ENCODE measurements around the gene SRCAP. TPM values are rescaled to one million over a fixed set of nuclear protein-coding genes. Genes with fewer than 3 reads are reported as not detected.

The SRCAP gene
- total RNA-seq, 1 experiment from 2014 or later, result 9.4 TPM

- DNase-seq (ENCODE audit: low read depth in 1 of 2, low spot score in 2 of 2), result no peak
- Histone ChIP-seq H3K36me3 (peaks cover 77% of the 10 kb centered on the region), H3K27me3 (replicated peaks) (no peaks in the 10 kb centered on the region), H3K4me1 (replicated peaks) (peaks cover 6% of the 10 kb centered on the region), H3K4me3 (no peak overlapping the region), H3K27ac (no peak overlapping the region), H3K9me3 (replicated peaks) (no peaks in the 10 kb centered on the region)
These were observed 57.2 kb downstream of the SRCAP start for GRCh38 chr16:30755955-30756780.

- Histone ChIP-seq H3K4me3 (no peak overlapping the region), H3K27ac (no peak overlapping the region), H3K4me1 (replicated peaks) (peaks cover 7% of the 10 kb centered on the region), H3K27me3 (replicated peaks) (no peaks in the 10 kb centered on the region), H3K36me3 (peaks cover 71% of the 10 kb centered on the region), H3K9me3 (replicated peaks) (no peaks in the 10 kb centered on the region)
- no peak for DNase-seq (ENCODE audit: low read depth in 1 of 2, low spot score in 2 of 2)
These were observed 57.8 kb downstream of the SRCAP start for GRCh38 chr16:30756781-30757100.

GRCh38 chr16:30757316-30757715 is 58.3 kb downstream of the SRCAP start:
- H3K27ac ChIP-seq, result no peak overlapping the region
- peaks cover 7% of the 10 kb centered on the region for H3K4me1 ChIP-seq (replicated peaks)
- DNase-seq (ENCODE audit: low read depth in 1 of 2, low spot score in 2 of 2), result no peak
- no peaks in the 10 kb centered on the region for H3K9me3 ChIP-seq (replicated peaks)
- H3K4me3 ChIP-seq, result no peak overlapping the region
- peaks cover 69% of the 10 kb centered on the region for H3K36me3 ChIP-seq
- H3K27me3 ChIP-seq (replicated peaks), result no peaks in the 10 kb centered on the region

- no peak overlapping the region for H3K27ac ChIP-seq
- DNase-seq (ENCODE audit: low read depth in 1 of 2, low spot score in 2 of 2), result no peak
- H3K36me3 ChIP-seq, result peaks cover 69% of the 10 kb centered on the region
- no peaks in the 10 kb centered on the region for H3K27me3 ChIP-seq (replicated peaks)
- no peak overlapping the region for H3K4me3 ChIP-seq
- no peaks in the 10 kb centered on the region for H3K9me3 ChIP-seq (replicated peaks)
- peaks cover 17% of the 10 kb centered on the region for H3K4me1 ChIP-seq (replicated peaks)
These were observed 60.1 kb downstream of the SRCAP start for GRCh38 chr16:30758988-30759491.

GRCh38 chr16:30760001-30760559 is 61.1 kb downstream of the SRCAP start:
- H3K36me3 ChIP-seq, result peaks cover 69% of the 10 kb centered on the region
- H3K27ac ChIP-seq, result no peak overlapping the region
- DNase-seq (ENCODE audit: low read depth in 1 of 2, low spot score in 2 of 2), result no peak

GRCh38 chr16:30760577-30761426 is 61.8 kb downstream of the SRCAP start:
- Histone ChIP-seq H3K4me3 (peak overlapping the region; percentile 72), H3K27me3 (replicated peaks) (no peaks in the 10 kb centered on the region), H3K27ac (no peak overlapping the region), H3K9me3 (replicated peaks) (no peaks in the 10 kb centered on the region), H3K4me1 (replicated peaks) (peaks cover 17% of the 10 kb centered on the region), H3K36me3 (peaks cover 71% of the 10 kb centered on the region)
- DNase-seq (ENCODE audit: low read depth in 1 of 2, low spot score in 2 of 2), result no peak

More at GRCh38 chr16:30760001-30760559, 61.1 kb downstream of the SRCAP start:
- Histone ChIP-seq H3K4me3 (no peak overlapping the region), H3K27me3 (replicated peaks) (no peaks in the 10 kb centered on the region), H3K4me1 (replicated peaks) (peaks cover 17% of the 10 kb centered on the region), H3K9me3 (replicated peaks) (no peaks in the 10 kb centered on the region)

GRCh38 chr16:30761427-30761927 is 62.5 kb downstream of the SRCAP start:
- 0 out of 2 replicates have a peak overlapping the region, but pooled peaks have one; percentile 9 for H3K27ac ChIP-seq
- H3K4me3 ChIP-seq, result peak overlapping the region; percentile 72
- peak in 1 of 2 experiments; percentile 49 for DNase-seq (ENCODE audit: low read depth in 1 of 2, low spot score in 2 of 2)
- H3K4me1 ChIP-seq (replicated peaks), result peaks cover 17% of the 10 kb centered on the region
- peaks cover 71% of the 10 kb centered on the region for H3K36me3 ChIP-seq
- no peaks in the 10 kb centered on the region for H3K27me3 ChIP-seq (replicated peaks)
- H3K9me3 ChIP-seq (replicated peaks), result no peaks in the 10 kb centered on the region

GRCh38 chr16:30761928-30762902 is 63.2 kb downstream of the SRCAP start, which contains the start of the genes CFAP119 and RNF40:
Gene CFAP119 (minus strand): TSS chr16:30762062. CDS start chr16:30761748, 314 bp downstream.
Gene RNF40 (plus strand): TSS chr16:30762322. CDS start chr16:30762546, 224 bp downstream.
- H3K36me3 ChIP-seq, result peaks cover 71% of the 10 kb centered on the region
- H3K9me3 ChIP-seq (replicated peaks), result no peaks in the 10 kb centered on the region
- peak within 1 kb of the TSS; percentile 48 for H3K27ac ChIP-seq
- no peaks in the 10 kb centered on the region for H3K27me3 ChIP-seq (replicated peaks)
- DNase-seq (ENCODE audit: low read depth in 1 of 2, low spot score in 2 of 2), result peak; percentile 96 to 97
- H3K4me1 ChIP-seq (replicated peaks), result peaks cover 17% of the 10 kb centered on the region
- H3K4me3 ChIP-seq, result peak within 1 kb of the TSS; percentile 72

- Histone ChIP-seq H3K9me3 (replicated peaks) (no peaks in the 10 kb centered on the region), H3K27ac (no peak overlapping the region), H3K36me3 (peaks cover 72% of the 10 kb centered on the region)
These were observed 64.2 kb downstream of the SRCAP start for GRCh38 chr16:30762991-30763725.

GRCh38 chr16:30764086-30764485 is 65.1 kb downstream of the SRCAP start:
- Histone ChIP-seq H3K4me3 (no peak overlapping the region), H3K36me3 (peaks cover 82% of the 10 kb centered on the region), H3K9me3 (replicated peaks) (no peaks in the 10 kb centered on the region), H3K4me1 (replicated peaks) (peaks cover 17% of the 10 kb centered on the region), H3K27ac (no peak overlapping the region), H3K27me3 (replicated peaks) (no peaks in the 10 kb centered on the region)
- no peak for DNase-seq (ENCODE audit: low read depth in 1 of 2, low spot score in 2 of 2)

More at GRCh38 chr16:30762991-30763725, 64.2 kb downstream of the SRCAP start:
- no peak for DNase-seq (ENCODE audit: low read depth in 1 of 2, low spot score in 2 of 2)
- H3K4me3 ChIP-seq, result peak overlapping the region; percentile 72
- H3K27me3 ChIP-seq (replicated peaks), result no peaks in the 10 kb centered on the region
- peaks cover 17% of the 10 kb centered on the region for H3K4me1 ChIP-seq (replicated peaks)

- peaks cover 17% of the 10 kb centered on the region for H3K4me1 ChIP-seq (replicated peaks)
- peaks cover 82% of the 10 kb centered on the region for H3K36me3 ChIP-seq
- H3K4me3 ChIP-seq, result no peak overlapping the region
- H3K27ac ChIP-seq, result no peak overlapping the region
- H3K27me3 ChIP-seq (replicated peaks), result no peaks in the 10 kb centered on the region
- no peaks in the 10 kb centered on the region for H3K9me3 ChIP-seq (replicated peaks)
- DNase-seq (ENCODE audit: low read depth in 1 of 2, low spot score in 2 of 2), result no peak
These were observed 66.0 kb downstream of the SRCAP start for GRCh38 chr16:30764816-30765465.
